CD4-positive, alpha-beta T cell (primary cell): ENCODE measurements around the gene MEI4. TPM values are rescaled to one million over a fixed set of nuclear protein-coding genes. Genes with fewer than 3 reads are reported as not detected.

Source experiments
- ATAC-seq: fragments of 200-7000 bp; cut with Tn5 transposase; one replicate; pipeline ENCODE4 v1.10.0; 2022; ENCODE audit warnings: mild to moderate bottlenecking; ENCODE audit not compliant: poor library complexity
- CTCF ChIA-PET: fragments of 350-600 bp; sonication (Branson Sonifier 250); formaldehyde crosslinking; loops from one replicate; lab custom pipeline; 2021; ENCODE audit warnings: antibody characterized with exemption, inconsistent platforms; lab: Charles Lee
- POLR2A ChIA-PET: fragments of 350-600 bp; sonication (Branson Sonifier 250); formaldehyde crosslinking; loops from one replicate; lab custom pipeline; 2021; ENCODE audit warnings: antibody characterized with exemption, inconsistent platforms; lab: Charles Lee
- DNase-seq, 14 experiments: peaks; one replicate each; pipeline ENCODE4 v3.0.0-alpha.2; 2013 to 2020; ENCODE audit warnings: mixed read lengths in 2 of 14
- H3K27ac ChIP-seq, 2 donors: one replicate each; pipeline versions ENCODE4 v1.5.1 to v1.7.0; 2013; ENCODE audit warnings: low read length in 2 of 2, low read depth in 1 of 2, mild to moderate bottlenecking in 1 of 2
- H3K27me3 ChIP-seq, 2 experiments: 1 replicate in 1 of 2; 2 replicates in 1 of 2; pipeline versions ENCODE4 v1.6.1 to v1.7.0; 2013; ENCODE audit warnings: low read length in 2 of 2, control low read depth in 1 of 2, mild to moderate bottlenecking in 1 of 2, moderate library complexity in 1 of 2; ENCODE audit not compliant: insufficient read depth in 2 of 2, control insufficient read depth in 1 of 2
- H3K36me3 ChIP-seq: one replicate; pipeline ENCODE4 v1.6.1; 2013; ENCODE audit warnings: low read length, control low read depth; ENCODE audit not compliant: insufficient read depth
- H3K4me1 ChIP-seq: one replicate; pipeline ENCODE4 v1.6.1; 2013; ENCODE audit warnings: low read length, control low read depth; ENCODE audit not compliant: insufficient read depth
- H3K4me3 ChIP-seq: one replicate; pipeline ENCODE4 v1.5.1; 2013; ENCODE audit warnings: mild to moderate bottlenecking, low read length, moderate library complexity
- H3K9me3 ChIP-seq, 2 experiments: 1 replicate in 1 of 2; 2 replicates in 1 of 2; pipeline versions ENCODE4 v1.6.1 to v1.7.0; 2013; ENCODE audit warnings: low read length in 2 of 2, mild to moderate bottlenecking in 2 of 2, control low read depth in 1 of 2, moderate library complexity in 1 of 2; ENCODE audit not compliant: control insufficient read depth in 1 of 2, insufficient read depth in 1 of 2
- H3K27ac Mint-ChIP-seq: one replicate; pipeline ENCODE4 v1.8.0; 2020; ENCODE audit warnings: mixed read lengths
- H3K27me3 Mint-ChIP-seq: one replicate; pipeline ENCODE4 v1.8.0; 2021; ENCODE audit warnings: mixed read lengths
- H3K36me3 Mint-ChIP-seq: one replicate; pipeline ENCODE4 v1.8.0; 2021; ENCODE audit warnings: low read depth, mixed read lengths
- H3K4me1 Mint-ChIP-seq: one replicate; pipeline ENCODE4 v1.8.0; 2021; ENCODE audit warnings: low read depth, mixed read lengths
- H3K4me3 Mint-ChIP-seq: one replicate; pipeline ENCODE4 v1.8.0; 2020; ENCODE audit warnings: mild to moderate bottlenecking, mixed read lengths
- H3K9me3 Mint-ChIP-seq: one replicate; pipeline ENCODE4 v1.8.0; 2020; ENCODE audit warnings: mixed read lengths
- CTCF ChIP-seq: fragments of 200-600 bp; IDR thresholded peaks from one replicate; pipeline ENCODE4 v1.8.0; 2022; ENCODE audit warnings: antibody characterized with exemption, mild to moderate bottlenecking
- intact Hi-C, 2 experiments: fragments of 100-400 bp; cut with DNase I in 1 of 2; cut with micrococcal nuclease in 1 of 2; formaldehyde crosslinking; loops; one replicate each; pipeline versions ENCODE4 v1.15.1 to v1.9.0; 2023 to 2025; cut with DNase I, micrococcal nuclease
- total RNA-seq, 174 experiments: library from RNA in 2 of 174; stranded (reverse) in 2 of 174; gene quantifications; one replicate each; pipeline ENCODE4 v1.2.3 and lab custom pipeline; 2021 to 2026

The MEI4 gene
- total RNA-seq, 2 experiments from 2014 or later: not detected

DNA sequence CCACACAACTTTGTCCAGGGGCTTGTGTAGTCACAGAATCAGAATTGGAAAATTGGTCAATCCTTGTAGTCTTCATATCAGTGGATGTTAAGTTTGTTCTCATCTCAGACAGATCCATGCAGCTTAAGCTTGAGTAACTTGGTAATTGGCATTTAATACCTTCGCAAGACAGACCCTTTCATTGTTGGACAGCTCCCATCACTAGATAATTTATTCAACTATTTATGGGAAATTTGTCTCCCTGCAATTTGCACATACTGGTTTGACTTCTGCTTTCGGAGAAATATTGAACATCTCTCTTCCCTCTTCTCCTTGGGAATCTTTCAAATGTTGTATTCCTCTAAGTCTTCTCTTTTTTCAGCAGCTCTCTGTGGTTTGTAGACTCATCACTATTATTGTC lies 17.1 kb downstream of the MEI4 start:
- ChIA-PET CTCF (no interaction called here), POLR2A (no interaction called here)
- ATAC-seq (no peak), DNase-seq (no peak)
- no peaks in the 10 kb centered on the region for H3K36me3 Mint-ChIP-seq
- no peaks in the 10 kb centered on the region for H3K27me3 ChIP-seq
- H3K9me3 ChIP-seq: no peaks in the 10 kb centered on the region
- H3K4me1 Mint-ChIP-seq: no peaks in the 10 kb centered on the region
- no peak overlapping the region for H3K27ac Mint-ChIP-seq
- no peak overlapping the region for H3K4me3 Mint-ChIP-seq
- no peaks in the 10 kb centered on the region for H3K4me1 ChIP-seq
- TF ChIP-seq CTCF: no peak
- H3K4me3 ChIP-seq: no peak overlapping the region
- H3K9me3 Mint-ChIP-seq: peaks cover 2% of the 10 kb centered on the region
- no peaks in the 10 kb centered on the region for H3K27me3 Mint-ChIP-seq
- H3K36me3 ChIP-seq: no peaks in the 10 kb centered on the region
- intact Hi-C loops: no loop called here
- no peak overlapping the region for H3K27ac ChIP-seq

DNA sequence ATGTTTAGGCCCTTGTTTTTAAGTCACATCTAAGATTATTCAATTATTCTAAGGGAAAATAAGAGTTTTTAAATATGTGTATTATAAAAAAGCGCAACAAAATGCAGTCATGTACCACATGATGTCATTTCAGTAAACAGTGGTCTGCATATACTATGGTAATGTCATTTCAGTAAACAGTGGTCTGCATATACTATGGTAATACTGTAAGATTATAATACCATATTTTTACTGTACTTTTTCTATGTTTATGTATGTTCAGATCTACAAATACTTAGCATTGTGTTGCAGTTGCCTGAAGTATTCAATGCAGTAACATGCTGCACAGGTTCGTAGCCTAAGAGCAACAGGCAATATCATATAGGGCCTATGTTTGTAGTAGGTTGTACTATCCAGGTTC lies 21.4 kb downstream of the MEI4 start:
- Histone ChIP-seq H3K4me1 (no peaks in the 10 kb centered on the region), H3K27me3 (no peaks in the 10 kb centered on the region), H3K4me3 (no peak overlapping the region), H3K9me3 (no peaks in the 10 kb centered on the region), H3K36me3 (no peaks in the 10 kb centered on the region), H3K27ac (no peak overlapping the region)
- Mint-ChIP-seq H3K27me3 (no peaks in the 10 kb centered on the region), H3K9me3 (peaks cover 4% of the 10 kb centered on the region), H3K4me1 (no peaks in the 10 kb centered on the region), H3K27ac (no peak overlapping the region), H3K36me3 (no peaks in the 10 kb centered on the region), H3K4me3 (no peak overlapping the region)
- POLR2A ChIA-PET: no interaction called here
- no peak for TF ChIP-seq CTCF
- ATAC-seq (no peak), DNase-seq (no peak)
- CTCF ChIA-PET: no interaction called here
- intact Hi-C loops: no loop called here

DNA sequence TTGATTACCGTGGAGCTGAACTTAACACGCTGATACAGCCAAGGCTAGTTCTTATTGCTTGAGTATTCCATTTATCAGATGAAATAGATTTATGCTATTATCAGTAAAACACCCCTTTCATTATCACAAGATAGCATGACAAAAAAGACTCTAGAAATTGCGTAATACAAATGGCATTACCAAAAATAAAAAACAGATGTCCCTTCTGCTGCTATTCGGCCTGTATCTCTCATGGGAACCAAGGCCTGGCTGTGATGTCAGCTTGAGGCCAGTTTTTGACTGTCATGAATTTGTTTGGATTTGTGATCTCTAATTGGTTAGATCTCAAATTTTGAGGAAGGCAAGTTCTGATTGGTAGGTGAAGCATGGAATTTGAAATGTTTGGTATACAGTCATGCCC lies 25.2 kb downstream of the MEI4 start:
- H3K27ac Mint-ChIP-seq: no peak overlapping the region
- Histone ChIP-seq H3K27ac (no peak overlapping the region), H3K9me3 (peaks cover 0 to 4% of the 10 kb centered on the region in 2 experiments), H3K4me1 (no peaks in the 10 kb centered on the region), H3K36me3 (no peaks in the 10 kb centered on the region), H3K4me3 (no peak overlapping the region), H3K27me3 (no peaks in the 10 kb centered on the region)
- no peaks in the 10 kb centered on the region for H3K36me3 Mint-ChIP-seq
- DNase-seq: no peak
- no peaks in the 10 kb centered on the region for H3K4me1 Mint-ChIP-seq
- ChIA-PET POLR2A (interaction anchor here (0.7 kb wide), 1 partner anchor 917 kb away, joined by 3 read pairs; no protein-coding TSS in a partner anchor), CTCF (no interaction called here)
- no peak overlapping the region for H3K4me3 Mint-ChIP-seq
- TF ChIP-seq CTCF: no peak
- intact Hi-C loops: no loop called here
- ATAC-seq: no peak
- no peaks in the 10 kb centered on the region for H3K27me3 Mint-ChIP-seq
- peaks cover 5% of the 10 kb centered on the region for H3K9me3 Mint-ChIP-seq
